ENCODE measurements around the gene MPC2.

MPC2 gene

DNA sequence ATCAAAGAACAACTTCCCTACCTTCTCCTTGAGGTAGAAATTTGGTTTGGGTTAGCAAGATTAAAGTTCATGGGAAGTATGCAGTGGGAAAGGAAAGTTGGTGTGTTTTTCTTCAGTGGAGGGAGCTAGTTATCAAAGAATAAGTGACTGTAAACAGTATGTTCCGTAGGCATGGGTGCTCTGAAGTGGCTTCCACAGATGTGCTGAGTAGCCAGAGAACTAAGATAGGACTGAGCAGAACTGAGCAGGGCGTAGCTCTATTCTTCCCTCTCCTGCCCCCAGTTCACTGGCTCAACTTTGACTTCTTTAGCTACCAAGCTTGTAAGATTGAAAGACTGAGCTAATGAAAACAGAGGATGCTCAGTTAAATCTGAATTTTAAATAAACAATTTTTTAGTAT lies 26.3 kb downstream of the MPC2 start:
- no peak for DNase-seq (ENCODE audit: extremely low read depth, insufficient read length)
- H3K27me3 ChIP-seq (replicated peaks; ENCODE audit: control insufficient read depth, insufficient read depth, low read length) = no peaks in the 10 kb centered on the region
- TF ChIP-seq, protein P1, sequence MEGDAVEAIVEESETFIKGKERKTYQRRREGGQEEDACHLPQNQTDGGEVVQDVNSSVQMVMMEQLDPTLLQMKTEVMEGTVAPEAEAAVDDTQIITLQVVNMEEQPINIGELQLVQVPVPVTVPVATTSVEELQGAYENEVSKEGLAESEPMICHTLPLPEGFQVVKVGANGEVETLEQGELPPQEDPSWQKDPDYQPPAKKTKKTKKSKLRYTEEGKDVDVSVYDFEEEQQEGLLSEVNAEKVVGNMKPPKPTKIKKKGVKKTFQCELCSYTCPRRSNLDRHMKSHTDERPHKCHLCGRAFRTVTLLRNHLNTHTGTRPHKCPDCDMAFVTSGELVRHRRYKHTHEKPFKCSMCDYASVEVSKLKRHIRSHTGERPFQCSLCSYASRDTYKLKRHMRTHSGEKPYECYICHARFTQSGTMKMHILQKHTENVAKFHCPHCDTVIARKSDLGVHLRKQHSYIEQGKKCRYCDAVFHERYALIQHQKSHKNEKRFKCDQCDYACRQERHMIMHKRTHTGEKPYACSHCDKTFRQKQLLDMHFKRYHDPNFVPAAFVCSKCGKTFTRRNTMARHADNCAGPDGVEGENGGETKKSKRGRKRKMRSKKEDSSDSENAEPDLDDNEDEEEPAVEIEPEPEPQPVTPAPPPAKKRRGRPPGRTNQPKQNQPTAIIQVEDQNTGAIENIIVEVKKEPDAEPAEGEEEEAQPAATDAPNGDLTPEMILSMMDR (IDR thresholded peaks at IDR 0.05; ENCODE audit: insufficient read depth, low read length, poor library complexity, severe bottlenecking) = no peak
- no peak overlapping the region for H3K4me3 ChIP-seq (replicated peaks; ENCODE audit: low read depth, low read length)
- peaks cover 3% of the 10 kb centered on the region for H3K36me3 ChIP-seq (ENCODE audit: control insufficient read depth, insufficient read depth, low read length)

- no peaks in the 10 kb centered on the region for H3K27me3 ChIP-seq (replicated peaks; ENCODE audit: control insufficient read depth, insufficient read depth, low read length)
- TF ChIP-seq, protein P1 (IDR thresholded peaks at IDR 0.05; ENCODE audit: insufficient read depth, low read length, poor library complexity, severe bottlenecking) = no peak
- peak; percentile 40 for DNase-seq (ENCODE audit: extremely low read depth, insufficient read length)
- no peak overlapping the region for H3K4me3 ChIP-seq (replicated peaks; ENCODE audit: low read depth, low read length)
- H3K36me3 ChIP-seq (ENCODE audit: control insufficient read depth, insufficient read depth, low read length) = peaks cover 3% of the 10 kb centered on the region
Observed at GRCh38 chr1:167909691-167910180, 27.1 kb downstream of the MPC2 start.

DNA sequence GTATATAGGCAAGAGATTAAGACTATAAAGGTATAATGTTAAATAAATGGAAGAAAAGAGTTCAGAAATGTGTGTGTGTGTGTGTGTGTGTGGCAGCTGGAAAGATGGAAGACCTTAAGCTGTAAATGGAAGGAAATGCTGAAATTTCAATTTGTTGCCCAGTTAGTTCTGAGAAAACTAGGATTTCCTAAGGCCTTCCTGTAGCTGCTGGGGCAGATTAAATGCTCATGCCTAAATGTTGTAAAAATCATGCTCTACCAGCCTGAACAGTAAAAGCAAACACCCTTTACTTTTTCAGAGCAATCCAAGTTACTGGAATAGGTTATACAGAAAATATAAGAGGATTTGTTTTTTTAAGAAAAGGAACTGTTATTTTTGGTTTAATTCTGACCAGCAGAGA lies 31.2 kb downstream of the MPC2 start:
- no peak for DNase-seq (ENCODE audit: extremely low read depth, insufficient read length)
- H3K36me3 ChIP-seq (ENCODE audit: control insufficient read depth, insufficient read depth, low read length) = no peaks in the 10 kb centered on the region
- H3K27me3 ChIP-seq (replicated peaks; ENCODE audit: control insufficient read depth, insufficient read depth, low read length) = no peaks in the 10 kb centered on the region
- H3K4me3 ChIP-seq (replicated peaks; ENCODE audit: low read depth, low read length) = no peak overlapping the region
- TF ChIP-seq, protein P1 (IDR thresholded peaks at IDR 0.05; ENCODE audit: insufficient read depth, low read length, poor library complexity, severe bottlenecking) = no peak

GRCh38 chr1:167905182-167905581 lies 31.7 kb downstream of the MPC2 start:
- H3K27me3 ChIP-seq (replicated peaks; ENCODE audit: control insufficient read depth, insufficient read depth, low read length) = no peaks in the 10 kb centered on the region
- no peak overlapping the region for H3K4me3 ChIP-seq (replicated peaks; ENCODE audit: low read depth, low read length)
- DNase-seq (ENCODE audit: extremely low read depth, insufficient read length) = no peak
- H3K36me3 ChIP-seq (ENCODE audit: control insufficient read depth, insufficient read depth, low read length) = no peaks in the 10 kb centered on the region
- TF ChIP-seq, protein P1 (IDR thresholded peaks at IDR 0.05; ENCODE audit: insufficient read depth, low read length, poor library complexity, severe bottlenecking) = no peak

- DNase-seq (ENCODE audit: extremely low read depth, insufficient read length) = no peak
- Histone ChIP-seq H3K27me3 (replicated peaks; ENCODE audit: control insufficient read depth, insufficient read depth, low read length) (no peaks in the 10 kb centered on the region), H3K36me3 (ENCODE audit: control insufficient read depth, insufficient read depth, low read length) (no peaks in the 10 kb centered on the region), H3K4me3 (replicated peaks; ENCODE audit: low read depth, low read length) (no peak overlapping the region)
- TF ChIP-seq, protein P1 (IDR thresholded peaks at IDR 0.05; ENCODE audit: insufficient read depth, low read length, poor library complexity, severe bottlenecking) = no peak
Observed at GRCh38 chr1:167904652-167905130, 32.2 kb downstream of the MPC2 start.

DNA sequence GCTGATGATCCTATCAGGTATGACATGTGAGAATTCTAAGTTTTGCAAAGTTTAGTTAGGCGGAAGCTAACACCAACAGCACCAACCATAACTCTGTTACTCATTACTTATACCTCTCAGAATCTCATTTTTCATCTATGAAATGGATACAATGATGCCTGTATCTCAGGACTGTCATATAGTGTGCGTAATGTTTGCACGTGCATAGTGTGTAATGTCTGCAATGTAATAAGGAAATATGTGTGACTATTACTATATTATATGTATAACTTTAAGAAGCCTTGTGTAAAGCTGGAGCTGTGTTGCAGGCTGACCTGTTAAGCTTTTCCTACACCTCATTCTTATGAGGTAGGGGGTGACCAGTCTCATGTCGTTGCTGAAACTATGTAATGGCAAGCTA lies 36.0 kb downstream of the MPC2 start:
- no peak for DNase-seq (ENCODE audit: extremely low read depth, insufficient read length)
- H3K4me3 ChIP-seq (replicated peaks; ENCODE audit: low read depth, low read length) = no peak overlapping the region
- no peaks in the 10 kb centered on the region for H3K27me3 ChIP-seq (replicated peaks; ENCODE audit: control insufficient read depth, insufficient read depth, low read length)
- no peaks in the 10 kb centered on the region for H3K36me3 ChIP-seq (ENCODE audit: control insufficient read depth, insufficient read depth, low read length)
- TF ChIP-seq, protein P1 (IDR thresholded peaks at IDR 0.05; ENCODE audit: insufficient read depth, low read length, poor library complexity, severe bottlenecking) = no peak

Data from GM06990 (cell line).